Kidney epithelial cell (primary cell): ENCODE data around the gene CYBA. TPM values are rescaled to one million over a fixed set of nuclear protein-coding genes. Genes with fewer than 3 reads are reported as not detected.

Experiments used
- DNase-seq: peaks from one replicate; pipeline ENCODE4 v3.0.0-alpha.2; 2010; ENCODE audit warnings: low read depth
- H3K27me3 ChIP-seq: 2 replicates; pipeline ENCODE4 v1.6.0; 2011; ENCODE audit warnings: low read length; ENCODE audit not compliant: control insufficient read depth, insufficient read depth
- H3K36me3 ChIP-seq: 2 replicates; pipeline ENCODE4 v1.5.1; 2011; ENCODE audit warnings: low read length; ENCODE audit not compliant: control insufficient read depth, insufficient read depth
- H3K4me3 ChIP-seq: 2 replicates; pipeline ENCODE4 v1.5.1; 2011; ENCODE audit warnings: low read depth, mild to moderate bottlenecking, control low read depth, low read length
- total RNA-seq: library from RNA; depleted of rRNA; stranded (reverse); fragments of >200 nt; gene quantifications from 2 replicates; pipeline ENCODE4 v1.2.3, GENCODE V29; 2015
- TF ChIP-seq, protein P1 (sequence below): IDR thresholded peaks from 2 replicates; pipeline ENCODE4 v1.5.1; 2011; ENCODE audit warnings: mild to moderate bottlenecking, moderate library complexity, low read length, control low read depth, inconsistent platforms; ENCODE audit not compliant: insufficient read depth, poor library complexity, severe bottlenecking

CYBA gene
- total RNA-seq, 1 donor from 2014 or later = 734 TPM

DNA sequence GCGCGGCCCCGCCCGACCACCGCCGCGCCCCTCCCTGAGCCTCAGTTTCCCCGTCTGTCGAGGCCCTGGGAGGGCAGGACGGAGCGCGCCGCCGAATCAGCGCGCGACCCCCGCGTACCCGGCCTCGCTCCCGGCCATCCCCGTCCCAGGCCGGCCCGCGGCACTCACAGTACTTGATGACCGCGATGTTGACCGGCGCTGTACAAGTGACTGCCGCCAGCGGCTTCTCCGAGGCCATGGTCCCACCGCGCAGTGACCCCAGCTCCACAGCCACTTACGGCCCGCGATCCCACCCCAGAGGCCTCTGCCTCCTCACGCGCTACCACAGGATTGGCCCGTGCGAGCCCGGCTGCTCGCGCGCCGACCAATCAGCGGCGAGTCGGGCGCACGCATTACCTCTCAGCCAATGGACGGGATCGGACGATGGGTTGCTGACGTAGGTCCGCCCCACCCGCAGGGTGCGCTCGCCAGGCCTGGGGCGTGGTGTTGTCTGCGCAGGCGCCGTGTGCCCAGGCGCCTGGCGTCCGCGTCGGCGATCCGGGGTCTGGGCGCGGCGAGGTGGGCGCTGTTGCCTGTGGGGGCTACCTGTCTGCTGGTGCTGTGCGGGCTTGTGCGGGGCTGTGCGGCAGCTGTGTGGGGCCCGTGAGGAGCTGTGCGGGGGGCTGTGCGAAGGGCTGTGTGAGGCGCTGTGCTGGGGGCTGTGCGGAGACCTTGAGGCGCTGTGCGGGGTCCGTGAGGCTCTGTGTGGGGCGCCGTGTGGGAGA, 12.2 kb upstream of the CYBA start, which contains the start of gene MVD:
Gene MVD, minus strand, starts transcription at position 249 of the 764 bp plus-strand sequence. Its CDS starts 11 bp downstream, at position 238.
- TF ChIP-seq, protein P1, sequence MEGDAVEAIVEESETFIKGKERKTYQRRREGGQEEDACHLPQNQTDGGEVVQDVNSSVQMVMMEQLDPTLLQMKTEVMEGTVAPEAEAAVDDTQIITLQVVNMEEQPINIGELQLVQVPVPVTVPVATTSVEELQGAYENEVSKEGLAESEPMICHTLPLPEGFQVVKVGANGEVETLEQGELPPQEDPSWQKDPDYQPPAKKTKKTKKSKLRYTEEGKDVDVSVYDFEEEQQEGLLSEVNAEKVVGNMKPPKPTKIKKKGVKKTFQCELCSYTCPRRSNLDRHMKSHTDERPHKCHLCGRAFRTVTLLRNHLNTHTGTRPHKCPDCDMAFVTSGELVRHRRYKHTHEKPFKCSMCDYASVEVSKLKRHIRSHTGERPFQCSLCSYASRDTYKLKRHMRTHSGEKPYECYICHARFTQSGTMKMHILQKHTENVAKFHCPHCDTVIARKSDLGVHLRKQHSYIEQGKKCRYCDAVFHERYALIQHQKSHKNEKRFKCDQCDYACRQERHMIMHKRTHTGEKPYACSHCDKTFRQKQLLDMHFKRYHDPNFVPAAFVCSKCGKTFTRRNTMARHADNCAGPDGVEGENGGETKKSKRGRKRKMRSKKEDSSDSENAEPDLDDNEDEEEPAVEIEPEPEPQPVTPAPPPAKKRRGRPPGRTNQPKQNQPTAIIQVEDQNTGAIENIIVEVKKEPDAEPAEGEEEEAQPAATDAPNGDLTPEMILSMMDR = no peak
- no peaks in the 10 kb centered on the region for H3K27me3 ChIP-seq
- no peaks in the 10 kb centered on the region for H3K36me3 ChIP-seq
- H3K4me3 ChIP-seq = peak within 1 kb of the TSS; percentile 97
- peak; percentile 93 for DNase-seq

DNA sequence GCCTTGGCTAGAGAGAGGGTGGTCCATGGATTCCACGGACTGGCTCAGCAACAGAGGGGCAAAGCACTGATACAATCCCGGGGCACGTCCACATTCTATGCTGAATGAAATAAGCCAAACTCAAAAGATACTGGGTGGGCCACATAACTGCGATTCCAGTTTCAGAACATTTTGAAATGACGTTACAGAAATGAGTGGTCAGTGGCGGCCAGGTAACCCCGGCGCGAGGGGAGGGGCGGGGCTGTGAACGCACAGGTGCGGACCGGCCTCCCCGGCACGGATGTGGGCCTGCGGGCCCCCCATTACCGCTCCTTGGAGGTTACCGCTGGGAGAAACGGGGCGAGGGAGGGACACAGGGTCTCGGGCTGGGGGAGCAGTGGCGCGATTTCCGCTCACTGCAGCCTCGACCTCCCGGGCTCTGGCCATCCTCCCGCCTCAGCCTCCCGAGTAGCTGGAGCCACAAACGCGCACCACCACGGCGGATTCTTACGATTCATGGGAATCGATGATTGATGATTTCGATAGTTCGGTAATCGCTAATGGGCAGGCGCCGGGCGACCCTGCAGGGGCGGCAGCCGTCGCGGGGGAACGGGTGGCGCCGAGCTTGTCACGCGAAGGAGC, 11.5 kb upstream of the CYBA start:
- Histone ChIP-seq H3K36me3 (no peaks in the 10 kb centered on the region), H3K27me3 (no peaks in the 10 kb centered on the region), H3K4me3 (peak overlapping the region; percentile 97)
- TF ChIP-seq, protein P1 = no peak
- no peak for DNase-seq

DNA sequence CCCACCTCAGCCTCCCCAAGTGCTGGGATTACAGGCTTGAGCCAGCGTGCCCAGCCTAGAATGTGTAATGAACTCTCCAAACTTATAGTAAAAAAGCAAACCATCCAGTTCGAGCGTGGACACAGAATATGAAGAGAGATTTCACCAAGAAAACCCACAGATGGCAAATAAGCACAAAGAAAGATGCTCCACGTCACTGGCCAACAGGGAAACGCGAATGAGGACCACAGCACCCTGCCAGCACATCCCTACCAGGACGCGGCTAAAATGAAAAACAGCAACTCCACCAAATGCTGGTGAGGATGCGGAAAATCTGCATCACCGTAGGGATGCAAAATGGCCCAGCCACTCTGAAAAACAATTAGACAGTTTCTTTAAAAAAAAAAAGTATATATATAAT, 10.6 kb upstream of the CYBA start:
- no peaks in the 10 kb centered on the region for H3K36me3 ChIP-seq
- no peak for DNase-seq

GRCh38 chr16:88659160-88659559, 8.3 kb upstream of the CYBA start:
- TF ChIP-seq, protein P1 = no peak
- H3K36me3 ChIP-seq = peaks cover 2% of the 10 kb centered on the region
- no peaks in the 10 kb centered on the region for H3K27me3 ChIP-seq
- DNase-seq = no peak
- no peak overlapping the region for H3K4me3 ChIP-seq

More for the DNA sequence above, 10.6 kb upstream of the CYBA start:
- TF ChIP-seq, protein P1 = no peak
- no peaks in the 10 kb centered on the region for H3K27me3 ChIP-seq
- no peak overlapping the region for H3K4me3 ChIP-seq

GRCh38 chr16:88658714-88659113, 7.9 kb upstream of the CYBA start:
- no peak overlapping the region for H3K4me3 ChIP-seq
- no peaks in the 10 kb centered on the region for H3K27me3 ChIP-seq
- H3K36me3 ChIP-seq = peaks cover 2% of the 10 kb centered on the region
- DNase-seq = no peak
- TF ChIP-seq, protein P1 = no peak
